ENCODE results near the gene PRAMEF2.
"Not testable (repeated sequence)": the region's sequence is repeated elsewhere in the genome, so short reads cannot be mapped to it uniquely, and the experiment has no call there.

PRAMEF2 gene

GRCh38 chr1:12856786-12857185 is at the start of gene PRAMEF2:
PRAMEF2 (plus strand) TSS chr1:12857086; CDS start chr1:12859010, 1,924 bp downstream.
- DNase-seq (ENCODE audit: low spot score), result not testable (repeated sequence)

- DNase-seq (ENCODE audit: low spot score), result no peak
- TF ChIP-seq CTCF (IDR thresholded peaks at IDR 0.05; ENCODE audit: extremely low read depth, missing control alignments), result no peak
Measured at GRCh38 chr1:12809933-12810332, 47.0 kb upstream of the PRAMEF2 start.

- no peak for TF ChIP-seq CTCF (IDR thresholded peaks at IDR 0.05; ENCODE audit: extremely low read depth, missing control alignments)
- DNase-seq (ENCODE audit: low spot score), result no peak
Measured at GRCh38 chr1:12810691-12811408, 46.0 kb upstream of the PRAMEF2 start.

- TF ChIP-seq CTCF (IDR thresholded peaks at IDR 0.05; ENCODE audit: extremely low read depth, missing control alignments), result no peak
- DNase-seq (ENCODE audit: low spot score), result no peak
Measured at GRCh38 chr1:12811409-12811784, 45.5 kb upstream of the PRAMEF2 start.

GRCh38 chr1:12819061-12819460 is 37.8 kb upstream of the PRAMEF2 start:
- DNase-seq (ENCODE audit: low spot score), result not testable (repeated sequence)

- DNase-seq (ENCODE audit: low spot score), result not testable (repeated sequence)
Measured at GRCh38 chr1:12831310-12831709, 25.6 kb upstream of the PRAMEF2 start, which contains the start of gene PRAMEF11. PRAMEF11 (minus strand) TSS chr1:12831410; CDS start chr1:12828789, 2,621 bp downstream.

GRCh38 chr1:12833251-12833650 is 23.6 kb upstream of the PRAMEF2 start:
- DNase-seq (ENCODE audit: low spot score), result not testable (repeated sequence)

- not testable (repeated sequence) for DNase-seq (ENCODE audit: low spot score)
Measured at GRCh38 chr1:12848620-12849019, 8.3 kb upstream of the PRAMEF2 start, which contains the start of gene HNRNPCL1. HNRNPCL1 (minus strand) TSS chr1:12848720; CDS start chr1:12848289, 431 bp downstream.

- TF ChIP-seq CTCF (IDR thresholded peaks at IDR 0.05; ENCODE audit: extremely low read depth, missing control alignments), result no peak
- DNase-seq (ENCODE audit: low spot score), result no peak
Measured at GRCh38 chr1:12851779-12852178, 5.1 kb upstream of the PRAMEF2 start.

GRCh38 chr1:12863131-12863880 is 6.4 kb downstream of the PRAMEF2 start:
- DNase-seq (ENCODE audit: low spot score), result not testable (repeated sequence)

- DNase-seq (ENCODE audit: low spot score), result not testable (repeated sequence)
Measured at GRCh38 chr1:12878453-12878852, 21.6 kb downstream of the PRAMEF2 start.

- DNase-seq (ENCODE audit: low spot score), result not testable (repeated sequence)
Measured at GRCh38 chr1:12886101-12886500, 29.2 kb downstream of the PRAMEF2 start, which contains the start of gene PRAMEF4. PRAMEF4 (minus strand) TSS chr1:12886201; CDS start chr1:12883394, 2,807 bp downstream.

GRCh38 chr1:12898170-12898569 is 41.3 kb downstream of the PRAMEF2 start, which contains the start of gene PRAMEF10:
PRAMEF10 (minus strand) TSS chr1:12898270; CDS start chr1:12895847, 2,423 bp downstream.
- DNase-seq (ENCODE audit: low spot score), result not testable (repeated sequence)

GRCh38 chr1:12899186-12899585 is 42.3 kb downstream of the PRAMEF2 start:
- not testable (repeated sequence) for DNase-seq (ENCODE audit: low spot score)

GRCh38 chr1:12903793-12904572 is 47.1 kb downstream of the PRAMEF2 start:
- DNase-seq (ENCODE audit: low spot score), result not testable (repeated sequence)

Data from GM20000 (cell line).